GM19099 (cell line): Measurements from ENCODE around the gene ASB8.

Experiments
- POLR2A ChIP-seq: IDR thresholded peaks from 3 replicates; pipeline ENCODE4 v1.6.1; 2011; ENCODE audit warnings: low read depth; ENCODE audit not compliant: insufficient read length; ENCODE audit errors: extremely low read depth

The ASB8 gene

GRCh38 chr12:48128800-48129199 lies 28.5 kb downstream of the ASB8 start:
- TF ChIP-seq POLR2A = no peak

- TF ChIP-seq POLR2A = no peak
These were observed 30.2 kb downstream of the ASB8 start for GRCh38 chr12:48126953-48127630.

- TF ChIP-seq POLR2A = no peak
These were observed 31.3 kb downstream of the ASB8 start for GRCh38 chr12:48125985-48126384.

DNA sequence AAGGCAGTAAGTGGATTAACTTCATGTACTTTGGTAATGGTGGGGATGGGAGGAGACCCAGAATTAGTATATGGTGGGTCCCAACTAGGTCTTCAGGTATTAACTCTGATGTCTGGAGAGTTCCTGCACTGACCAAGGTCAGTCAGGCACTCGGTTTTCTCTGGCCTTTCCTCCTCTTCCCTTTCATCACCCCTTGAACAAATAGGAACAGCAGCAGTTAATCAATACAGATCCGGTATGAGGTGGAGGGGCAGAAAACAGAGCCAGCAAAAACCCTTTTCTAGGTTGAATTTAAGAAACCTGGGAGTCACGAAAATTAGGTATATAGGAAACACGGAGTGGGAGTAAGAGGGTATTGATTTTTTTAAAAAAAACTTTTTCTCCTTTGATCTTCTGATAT lies 34.1 kb downstream of the ASB8 start:
- TF ChIP-seq POLR2A = no peak

GRCh38 chr12:48122065-48122834 lies 35.1 kb downstream of the ASB8 start:
- no peak for TF ChIP-seq POLR2A

GRCh38 chr12:48121522-48121921 lies 35.8 kb downstream of the ASB8 start:
- TF ChIP-seq POLR2A = no peak

DNA sequence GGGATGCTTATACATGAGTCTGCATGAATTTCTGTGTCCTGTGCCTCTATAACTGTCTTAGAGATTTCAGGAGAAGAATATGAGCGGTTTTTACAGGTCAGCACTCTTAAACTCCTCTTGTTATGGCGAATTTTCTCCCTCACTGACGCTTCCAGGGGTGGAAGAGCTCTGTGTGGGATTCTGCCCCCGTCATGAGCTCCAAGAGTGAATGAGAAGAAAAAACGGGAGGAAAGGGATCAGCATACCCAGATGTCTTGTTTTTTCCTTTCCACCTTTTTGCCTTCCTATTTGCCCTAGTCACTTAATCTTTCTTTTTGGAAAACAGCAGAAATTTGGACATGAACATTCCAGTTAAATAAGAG lies 37.5 kb downstream of the ASB8 start:
- no peak for TF ChIP-seq POLR2A

DNA sequence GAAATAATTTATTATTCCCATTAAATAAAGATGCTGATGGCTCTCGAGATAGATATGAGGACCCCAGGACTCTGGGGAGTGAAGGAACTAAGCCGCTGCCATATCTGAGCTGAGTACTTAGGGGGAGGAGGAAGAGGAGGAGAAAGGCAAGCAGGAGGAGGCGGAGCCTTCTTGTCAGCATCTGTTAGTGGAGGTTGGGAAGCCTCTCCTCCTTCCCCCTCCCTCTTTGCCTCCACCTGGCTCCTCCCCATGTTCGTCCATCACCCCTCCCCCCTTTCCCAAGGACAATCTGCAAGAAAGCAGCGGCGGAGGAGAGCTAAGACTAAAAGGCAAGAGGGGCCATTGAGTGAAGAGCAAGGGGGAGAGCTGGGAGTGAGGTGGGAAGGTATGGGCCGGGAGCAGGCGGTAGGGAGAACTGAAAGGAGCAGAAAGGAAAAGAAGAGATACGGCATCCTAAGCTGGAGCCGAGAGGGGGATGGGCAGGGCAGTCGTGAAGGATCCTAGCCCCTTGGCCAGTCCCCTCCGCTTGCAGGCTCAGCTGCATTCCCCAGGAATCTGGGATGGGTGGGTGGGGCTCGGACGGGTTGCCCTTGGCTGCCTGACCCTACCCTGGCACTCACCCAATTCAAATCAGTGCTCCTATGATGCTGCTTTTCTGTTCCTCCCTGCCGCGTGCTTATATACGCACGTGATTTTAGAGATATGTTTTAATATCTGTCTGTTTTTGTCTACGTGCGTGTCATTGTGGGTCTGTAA lies 38.1 kb downstream of the ASB8 start, which contains the start of gene PFKM:
PFKM (plus strand) TSS at position 287 of the 756 bp plus-strand sequence. CDS start 3,411 bp downstream, outside the sequence.
- TF ChIP-seq POLR2A = peak; percentile 53

GRCh38 chr12:48118284-48118871 lies 38.9 kb downstream of the ASB8 start:
- TF ChIP-seq POLR2A = no peak

GRCh38 chr12:48115957-48116356 lies 41.4 kb downstream of the ASB8 start:
- TF ChIP-seq POLR2A = no peak

DNA sequence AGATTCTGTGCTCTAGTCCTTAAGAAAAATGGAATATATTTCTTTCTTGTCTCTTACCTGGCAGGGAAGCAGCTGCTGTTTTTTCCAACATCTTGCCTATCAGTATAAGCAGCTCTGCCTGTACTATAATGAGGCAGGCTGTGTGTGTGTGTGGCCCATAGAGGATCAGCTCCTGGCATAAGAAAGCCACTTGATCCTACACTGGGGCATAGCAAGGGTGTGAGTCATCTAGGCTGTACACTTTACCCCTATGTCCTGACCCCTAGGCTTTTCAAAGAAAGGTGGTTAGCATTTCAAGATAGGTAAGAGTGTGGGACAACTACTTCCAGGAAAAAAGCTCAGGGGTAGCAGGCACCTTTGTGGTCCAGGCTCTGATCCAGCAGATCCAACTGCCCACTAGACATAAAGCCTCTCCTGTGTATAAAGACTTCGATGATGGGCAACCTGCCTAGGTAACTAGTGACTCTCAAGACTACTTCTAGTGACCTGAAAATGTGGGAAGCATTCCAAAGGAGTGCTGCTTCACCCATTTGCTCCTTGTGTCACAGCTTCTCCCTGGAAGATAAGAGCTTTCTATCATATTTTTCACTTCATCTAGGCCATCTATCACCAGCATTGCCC lies 46.5 kb downstream of the ASB8 start:
- TF ChIP-seq POLR2A = no peak

GRCh38 chr12:48109424-48109823 lies 47.9 kb downstream of the ASB8 start:
- TF ChIP-seq POLR2A = no peak

DNA sequence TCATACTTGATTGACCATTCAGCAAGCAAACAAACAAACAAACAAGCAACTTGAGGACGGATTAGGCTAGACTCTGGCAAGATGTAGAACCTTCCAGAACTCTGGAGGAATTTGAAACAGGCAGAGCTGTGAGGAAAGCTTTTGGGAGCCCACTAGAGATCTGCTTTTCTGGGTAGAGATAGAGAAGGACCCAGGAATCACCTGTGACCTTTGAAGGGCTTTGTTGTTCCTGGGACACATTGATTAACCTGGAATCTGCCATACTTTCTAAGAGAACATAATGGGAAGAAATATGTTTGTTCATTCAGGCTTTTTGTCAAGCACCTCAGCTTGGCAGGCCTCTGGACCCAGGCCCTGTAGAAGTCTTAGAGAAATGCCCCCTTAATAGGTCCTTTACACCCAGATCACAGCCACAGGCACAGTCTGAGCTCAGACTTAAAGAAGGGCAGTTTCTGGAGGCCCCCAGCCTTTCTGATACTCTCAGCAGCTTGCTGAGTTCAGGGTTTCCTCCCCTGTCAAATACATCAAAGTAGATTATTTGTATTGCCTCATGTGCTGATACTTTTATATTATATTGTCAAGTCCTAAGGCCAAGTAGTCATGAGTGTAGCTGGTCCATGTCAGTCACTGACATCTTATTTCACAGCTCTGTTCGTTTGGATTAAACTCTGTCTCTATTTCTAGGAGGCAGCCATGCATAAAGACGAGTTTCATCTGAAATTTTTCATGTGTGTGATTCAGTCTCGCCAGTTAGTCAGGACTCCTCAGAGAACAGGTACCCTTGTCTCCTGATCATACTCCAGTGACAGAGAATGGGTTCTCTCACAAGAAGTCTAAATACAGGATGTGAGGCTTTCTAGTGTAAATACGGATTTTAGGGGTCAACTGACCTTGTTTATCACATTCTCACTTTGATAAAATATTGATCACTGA lies 50.4 kb downstream of the ASB8 start:
- TF ChIP-seq POLR2A = no peak
